Measurements from ENCODE around the gene CBARP.

Gene CBARP

DNA sequence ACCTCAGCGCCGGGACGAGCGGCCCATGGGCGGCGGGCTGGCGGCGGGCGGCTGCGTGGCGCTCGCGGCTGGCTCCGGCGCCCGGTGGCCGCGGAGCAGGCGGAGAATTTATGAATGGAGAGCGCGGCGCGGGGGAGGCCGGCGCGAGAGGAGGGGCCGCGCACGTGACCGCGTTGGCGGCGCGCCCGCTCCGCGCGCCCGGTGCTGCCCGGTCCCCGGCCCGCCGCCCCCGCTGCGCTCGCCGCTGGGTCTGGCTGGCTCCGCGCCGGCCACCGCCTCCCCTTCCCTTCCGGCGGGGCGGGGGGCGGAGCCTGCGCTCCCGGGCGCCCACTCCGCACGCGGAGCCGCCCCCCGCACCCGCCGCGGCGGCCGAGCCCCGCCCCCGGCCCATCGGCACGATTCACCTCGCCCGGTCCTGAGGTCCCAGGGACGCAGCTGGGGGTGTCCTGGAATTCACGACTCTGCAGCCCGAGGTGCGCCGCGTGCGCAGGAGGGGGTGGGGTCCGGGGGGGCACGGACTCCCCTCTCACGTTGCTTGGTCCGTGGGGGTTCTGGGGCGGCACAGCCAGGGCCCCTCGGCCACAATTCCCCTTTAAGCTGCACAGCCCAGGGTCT, at the start of gene CBARP:
Gene CBARP (minus strand): TSS at position 252 of the 615 bp plus-strand sequence. CDS start 1,905 bp downstream, outside the sequence.
- DNase-seq (ENCODE audit: extremely low read depth in 1 of 2, low read depth in 1 of 2) = no peak

- DNase-seq (ENCODE audit: extremely low read depth in 1 of 2, low read depth in 1 of 2) = no peak
Measured at GRCh38 chr19:1286487-1287353, 48.9 kb upstream of the CBARP start.

DNA sequence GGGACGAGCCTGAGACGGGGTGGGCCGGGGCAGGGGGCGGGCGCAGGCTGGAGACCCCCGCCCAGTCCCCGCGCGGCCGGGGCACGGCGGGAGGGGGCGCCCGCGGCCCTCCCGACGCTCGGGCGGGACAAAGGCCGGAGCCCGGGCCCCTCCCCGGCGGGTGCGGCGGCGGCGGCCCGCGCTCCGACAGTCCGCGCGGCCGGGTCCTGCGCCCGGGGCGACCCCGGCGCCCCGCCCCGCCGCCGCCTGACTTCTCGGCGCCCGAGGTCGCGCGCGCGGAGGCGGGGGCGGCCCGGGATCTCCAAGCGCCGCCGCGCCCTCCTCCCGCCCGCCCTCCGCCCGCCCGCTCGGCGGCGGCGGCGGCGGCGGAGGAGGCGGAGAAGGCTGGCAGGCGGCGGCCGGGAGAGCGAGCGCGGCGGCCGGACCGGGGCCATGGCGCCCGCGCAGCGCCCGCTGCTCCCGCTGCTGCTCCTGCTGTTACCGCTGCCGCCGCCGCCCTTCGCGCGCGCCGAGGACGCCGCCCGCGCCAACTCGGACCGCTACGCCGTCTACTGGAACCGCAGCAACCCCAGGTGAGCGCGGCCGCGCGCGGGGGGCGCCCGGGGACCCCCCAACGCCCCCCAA, 48.0 kb upstream of the CBARP start, which contains the start of gene EFNA2:
Gene EFNA2 (plus strand): TSS at position 137 of the 624 bp plus-strand sequence. CDS start 296 bp downstream, at position 433.
- no peak for DNase-seq (ENCODE audit: extremely low read depth in 1 of 2, low read depth in 1 of 2)

- DNase-seq (ENCODE audit: extremely low read depth in 1 of 2, low read depth in 1 of 2) = no peak
Measured at GRCh38 chr19:1284979-1285736, 47.4 kb upstream of the CBARP start.

DNA sequence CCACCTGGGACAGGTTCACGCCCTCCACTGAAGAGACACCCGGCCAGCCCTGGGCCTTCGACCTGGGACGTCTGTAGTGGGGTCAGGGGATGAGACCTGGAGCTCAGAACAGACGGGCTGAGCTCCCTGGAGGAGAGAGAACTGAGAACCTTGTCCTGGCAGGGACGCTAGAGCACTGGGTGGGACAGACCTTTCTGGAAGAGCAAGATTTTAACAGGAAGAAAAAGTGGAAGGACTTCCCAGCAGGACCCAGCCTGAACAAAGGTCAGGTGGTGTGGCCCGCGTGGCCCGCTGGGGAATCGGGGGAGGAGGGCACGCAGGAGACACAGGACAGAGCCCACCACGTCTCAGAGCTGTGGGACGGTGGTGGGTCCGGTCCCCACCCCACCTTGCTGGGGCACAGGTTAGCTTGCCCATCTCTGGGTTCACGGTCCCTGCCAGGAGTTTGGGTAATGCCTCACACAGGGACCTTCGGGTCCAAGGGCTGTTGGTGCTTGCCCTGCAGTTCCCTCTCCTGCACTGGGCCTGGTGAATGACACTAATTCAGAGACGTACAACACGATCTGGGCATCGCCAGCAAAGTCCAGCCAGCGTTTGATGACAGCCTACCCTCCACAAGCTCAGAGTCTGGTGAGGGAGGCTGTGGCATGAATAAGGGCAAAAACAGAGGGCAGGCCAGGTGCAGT, 46.6 kb upstream of the CBARP start:
- no peak for DNase-seq (ENCODE audit: extremely low read depth in 1 of 2, low read depth in 1 of 2)

GRCh38 chr19:1283917-1284292, 46.1 kb upstream of the CBARP start:
- no peak for DNase-seq (ENCODE audit: extremely low read depth in 1 of 2, low read depth in 1 of 2)

GRCh38 chr19:1283207-1283916, 45.6 kb upstream of the CBARP start:
- no peak for DNase-seq (ENCODE audit: extremely low read depth in 1 of 2, low read depth in 1 of 2)

GRCh38 chr19:1282588-1283206, 44.9 kb upstream of the CBARP start:
- no peak for DNase-seq (ENCODE audit: extremely low read depth in 1 of 2, low read depth in 1 of 2)

GRCh38 chr19:1281569-1282287, 43.9 kb upstream of the CBARP start:
- DNase-seq (ENCODE audit: extremely low read depth in 1 of 2, low read depth in 1 of 2) = no peak

DNA sequence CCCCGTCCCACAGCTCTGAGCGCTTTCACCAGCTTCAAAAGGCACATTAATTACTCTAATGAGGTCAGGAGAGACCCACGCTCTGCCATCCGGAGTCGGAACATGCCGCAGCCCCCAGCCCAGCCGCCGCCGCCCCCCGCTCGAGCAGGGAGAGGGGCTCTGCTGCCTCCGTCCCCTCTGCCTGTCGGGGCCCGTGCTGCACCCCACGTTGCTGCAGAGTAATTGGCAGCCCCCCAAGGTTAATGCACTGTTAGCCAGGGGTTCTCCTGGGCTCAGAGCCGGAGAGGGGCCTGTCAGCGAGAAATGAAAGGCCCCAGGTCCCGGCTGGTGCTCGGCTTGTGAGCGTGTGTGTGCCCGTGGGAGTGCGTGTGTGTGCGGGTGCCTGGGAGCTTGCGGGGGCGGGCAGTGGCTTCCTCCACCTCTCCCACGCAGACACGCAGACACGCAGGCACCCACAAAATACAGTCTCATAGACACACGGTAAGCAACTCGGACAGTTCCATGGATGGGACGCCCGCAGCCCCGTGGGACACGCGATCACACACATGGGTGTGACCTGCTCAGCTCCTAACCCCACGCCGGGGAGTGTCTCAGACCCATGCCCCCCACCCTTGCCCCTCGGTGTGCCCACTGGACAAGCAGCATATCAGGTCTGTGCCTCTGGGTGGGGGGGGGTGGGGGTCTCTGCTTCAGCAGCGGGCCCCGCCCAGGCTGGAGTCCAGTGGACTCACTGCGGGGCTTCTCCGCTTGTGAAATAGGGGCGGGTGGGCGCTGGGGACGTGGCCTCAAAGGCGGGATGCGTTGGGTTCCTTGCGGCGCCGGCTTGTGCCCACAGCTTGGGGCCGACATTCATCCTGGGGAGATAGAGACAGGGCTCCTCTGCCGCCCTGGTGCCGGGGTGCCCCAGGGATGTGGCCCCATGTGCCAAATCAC, 43.1 kb upstream of the CBARP start:
- DNase-seq (ENCODE audit: extremely low read depth in 1 of 2, low read depth in 1 of 2) = no peak

- DNase-seq (ENCODE audit: extremely low read depth in 1 of 2, low read depth in 1 of 2) = peak in 1 of 2 donors; percentile 67
Measured at GRCh38 chr19:1279782-1280341, 42.1 kb upstream of the CBARP start.

DNA sequence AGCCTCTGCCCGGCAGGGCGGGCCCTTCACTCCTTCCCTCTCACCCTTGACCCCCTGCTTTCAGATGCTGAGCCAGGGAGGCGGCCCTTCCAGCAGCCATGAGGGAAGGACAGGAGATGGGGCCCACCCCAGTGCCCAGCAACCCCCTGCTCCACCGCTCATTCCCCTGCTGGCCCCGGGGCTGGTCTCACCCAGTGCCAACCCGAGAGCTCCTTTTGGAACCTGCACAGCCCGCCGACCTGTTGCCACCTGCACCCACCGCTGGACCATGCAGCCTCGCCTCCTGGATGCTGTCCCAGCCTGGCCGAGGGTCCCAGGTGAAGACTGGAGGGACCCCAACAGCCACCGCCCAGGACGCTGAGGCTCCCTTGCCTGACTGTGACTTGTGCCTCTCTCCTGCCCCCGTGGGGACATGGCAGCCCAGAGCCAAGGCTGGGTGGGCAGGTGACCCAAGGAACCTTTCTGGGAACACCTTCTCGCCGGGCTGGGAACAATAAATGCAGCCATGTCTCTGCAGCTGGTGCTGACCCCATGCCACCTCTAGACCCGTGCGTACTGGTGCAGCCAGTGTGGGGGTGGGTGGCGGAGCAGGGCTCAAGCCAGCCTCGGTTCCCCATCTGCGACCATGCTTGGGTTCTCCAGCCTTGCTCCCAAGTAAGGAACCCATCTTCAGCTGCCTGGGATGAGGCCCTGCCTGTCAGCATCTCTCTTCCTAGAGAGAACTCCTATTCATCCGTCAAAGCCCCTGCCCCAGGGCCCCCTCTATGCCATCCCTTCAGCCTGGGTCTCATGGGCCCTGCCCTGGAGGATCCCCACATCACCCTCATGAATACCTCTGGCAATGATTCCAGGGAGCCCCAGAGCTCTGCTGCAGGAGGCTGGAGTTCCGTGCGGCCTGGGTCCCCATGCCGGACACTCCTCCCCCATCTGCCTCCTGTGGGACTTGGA, 41.2 kb upstream of the CBARP start:
- no peak for DNase-seq (ENCODE audit: extremely low read depth in 1 of 2, low read depth in 1 of 2)

DNA sequence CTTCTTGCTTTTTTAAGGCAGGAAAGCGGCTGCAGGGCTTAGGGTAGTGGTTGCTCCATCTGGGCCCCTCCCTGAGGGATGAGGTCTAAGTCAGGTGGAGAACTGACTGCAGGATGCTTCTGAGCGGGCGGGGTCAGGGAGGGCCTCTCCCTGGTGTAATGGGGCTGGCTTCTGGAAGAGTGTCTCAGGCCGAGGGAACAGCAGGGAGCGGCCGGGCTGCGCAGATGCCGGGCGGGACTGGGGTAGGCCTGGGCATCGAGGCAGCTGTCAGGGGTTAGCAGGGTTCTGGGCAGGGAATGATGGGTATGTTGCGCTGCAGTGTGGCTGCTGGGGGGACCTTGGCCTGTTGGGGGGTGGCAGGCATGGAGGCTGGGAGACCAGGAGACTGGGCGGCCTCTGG, 40.3 kb upstream of the CBARP start:
- no peak for DNase-seq (ENCODE audit: extremely low read depth in 1 of 2, low read depth in 1 of 2)

GRCh38 chr19:1277061-1277460, 39.3 kb upstream of the CBARP start:
- DNase-seq (ENCODE audit: extremely low read depth in 1 of 2, low read depth in 1 of 2) = no peak

DNA sequence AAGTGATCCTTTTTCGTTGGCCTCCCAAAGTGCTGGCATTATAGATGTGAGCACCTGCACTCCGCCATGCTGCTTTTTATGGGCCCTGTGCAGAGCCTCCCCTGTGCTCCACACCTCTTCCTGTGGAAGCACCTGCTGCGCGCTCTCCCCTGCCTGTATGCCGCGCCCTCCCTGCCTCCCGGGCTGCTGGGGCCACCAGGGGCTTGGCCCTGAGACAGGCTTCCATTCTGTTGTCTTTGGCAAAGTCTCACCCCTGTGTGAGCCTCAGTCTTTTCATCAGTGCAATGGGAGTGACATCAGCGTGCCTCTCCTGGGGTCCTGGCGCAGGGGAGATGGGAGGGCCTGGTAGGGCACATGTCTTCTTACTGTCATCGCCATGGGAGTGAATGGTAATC, 38.8 kb upstream of the CBARP start:
- DNase-seq (ENCODE audit: extremely low read depth in 1 of 2, low read depth in 1 of 2) = no peak

- no peak for DNase-seq (ENCODE audit: extremely low read depth in 1 of 2, low read depth in 1 of 2)
Measured at GRCh38 chr19:1275976-1276627, 38.3 kb upstream of the CBARP start.

Measured in activated CD8-positive, alpha-beta memory T cell treated with anti-CD3 and anti-CD28 coated beads for 1 hour (primary cell).